SK-N-SH (cell line): ENCODE data around the gene ZNF580. TPM values are rescaled to one million over a fixed set of nuclear protein-coding genes. Genes with fewer than 3 reads are reported as not detected.

Experiments used
- CTCF ChIA-PET: fragments of 300-600, 350-600 bp; formaldehyde crosslinking; extraction: SDS; loops from one replicate; lab custom pipeline; 2021; lab: Yijun Ruan, JAX
- POLR2A ChIA-PET: fragments of 350-600 bp; sonication (Branson Sonifier 250); formaldehyde crosslinking; extraction: SDS; loops from one replicate; lab custom pipeline; 2020; ENCODE audit warnings: antibody characterized with exemption, inconsistent platforms; lab: Yijun Ruan, JAX
- DNase-seq: peaks from one replicate; pipeline ENCODE4 v3.0.0; 2012
- H2AFZ ChIP-seq: fragments of 200-600 bp; sonication (generic); 2 replicates; pipeline ENCODE4 v1.8.1; 2016; ENCODE audit warnings: antibody characterized with exemption, mild to moderate bottlenecking, low read depth
- H3F3A ChIP-seq: fragments of 200-600 bp; sonication (generic); replicated peaks from 2 replicates; pipeline ENCODE3; 2016; ENCODE audit warnings: antibody characterized with exemption, mild to moderate bottlenecking; ENCODE audit not compliant: insufficient read depth
- H3K27ac ChIP-seq, 2 experiments: fragments of 200-500 bp in 1 of 2; fragments of 200-600 bp in 1 of 2; sonication (Bioruptor generic) in 1 of 2; sonication (generic), shearing (Covaris generic) in 1 of 2; 2 replicates each; pipeline versions ENCODE4 v1.5.1 to v1.6.1; 2014 to 2016; ENCODE audit warnings: low read depth in 2 of 2, inconsistent platforms in 1 of 2, low read length in 1 of 2, mild to moderate bottlenecking in 1 of 2, mixed read lengths in 1 of 2
- H3K27me3 ChIP-seq: fragments of 200-600 bp; sonication (generic), shearing (Covaris generic); 2 replicates; pipeline ENCODE4 v1.6.1; 2016; ENCODE audit warnings: mixed run types; ENCODE audit not compliant: insufficient read depth
- H3K36me3 ChIP-seq, 2 experiments: fragments of 200-500 bp in 1 of 2; fragments of 200-600 bp in 1 of 2; sonication (Bioruptor generic) in 1 of 2; sonication (generic) in 1 of 2; replicated peaks in 1 of 2; 2 replicates each; pipeline versions ENCODE3 to v1.5.1; 2014 to 2016; ENCODE audit warnings: low read length in 1 of 2, mild to moderate bottlenecking in 1 of 2; ENCODE audit not compliant: insufficient read depth in 2 of 2, control insufficient read depth in 1 of 2
- H3K4me1 ChIP-seq, 2 experiments: fragments of 200-500 bp in 1 of 2; fragments of 200-600 bp in 1 of 2; sonication (Bioruptor generic) in 1 of 2; sonication (generic), shearing (Covaris generic) in 1 of 2; 2 replicates each; pipeline versions ENCODE4 v1.5.1 to v1.6.1; 2014 to 2016; ENCODE audit warnings: low read depth in 1 of 2, low read length in 1 of 2, mixed run types in 1 of 2; ENCODE audit not compliant: insufficient read depth in 2 of 2, control insufficient read depth in 1 of 2
- H3K4me2 ChIP-seq: fragments of 200-600 bp; sonication (generic), shearing (Covaris generic); 2 replicates; pipeline ENCODE4 v1.6.1; 2017; ENCODE audit warnings: mixed run types
- H3K4me3 ChIP-seq, 2 experiments: fragments of 200-500 bp in 1 of 2; fragments of 200-600 bp in 1 of 2; sonication (Bioruptor generic) in 1 of 2; sonication (generic), shearing (Covaris generic) in 1 of 2; 2 replicates each; pipeline versions ENCODE4 v1.5.1 to v1.8.1; 2014 to 2016; ENCODE audit warnings: low read depth in 2 of 2, inconsistent platforms in 1 of 2, low read length in 1 of 2, mild to moderate bottlenecking in 1 of 2, mixed read lengths in 1 of 2, moderate library complexity in 1 of 2
- H3K79me2 ChIP-seq: fragments of 200-600 bp; sonication (generic); 2 replicates; pipeline ENCODE4 v1.8.1; 2017; ENCODE audit warnings: mild to moderate bottlenecking; ENCODE audit not compliant: insufficient read depth
- H3K9ac ChIP-seq: fragments of 200-600 bp; sonication (generic); 2 replicates; pipeline ENCODE4 v1.6.1; 2017; ENCODE audit warnings: mixed run types
- H3K9me2 ChIP-seq: fragments of 200-600 bp; sonication (generic); 2 replicates; pipeline ENCODE4 v1.6.1; 2017; ENCODE audit warnings: mixed run types
- H3K9me3 ChIP-seq: fragments of 200-600 bp; sonication (generic); 2 replicates; pipeline ENCODE4 v1.6.1; 2017; ENCODE audit warnings: mixed run types, mild to moderate bottlenecking, moderate library complexity
- H4K20me1 ChIP-seq: fragments of 200-600 bp; sonication (generic); 2 replicates; pipeline ENCODE4 v1.6.1; 2017; ENCODE audit warnings: mild to moderate bottlenecking, mixed run types; ENCODE audit not compliant: insufficient read depth
- ELF1 ChIP-seq: IDR thresholded peaks from 2 replicates; pipeline ENCODE4 v1.4.0; 2012
- EP300 ChIP-seq, 2 experiments: IDR thresholded peaks; 2 replicates each; pipeline versions ENCODE4 v1.4.0 to v1.6.1; 2012; ENCODE audit warnings: borderline replicate concordance in 1 of 2, low read depth in 1 of 2, low read length in 1 of 2
- FOSL2 ChIP-seq: IDR thresholded peaks from 2 replicates; pipeline ENCODE4 v1.4.0; 2012; ENCODE audit warnings: low read depth, mild to moderate bottlenecking, moderate library complexity, borderline replicate concordance
- FOXJ3 ChIP-seq: sonication (generic); formaldehyde crosslinking; IDR thresholded peaks from 2 replicates; pipeline ENCODE4 v1.5.1; 2020; ENCODE audit warnings: mild to moderate bottlenecking, missing genetic modification reagents
- GATA2 ChIP-seq: sonication (generic); formaldehyde crosslinking; IDR thresholded peaks from 2 replicates; pipeline ENCODE4 v1.5.0; 2020; ENCODE audit warnings: mild to moderate bottlenecking, missing genetic modification reagents
- JUND ChIP-seq: IDR thresholded peaks from 2 replicates; pipeline ENCODE4 v1.4.0; 2012
- RCOR1 ChIP-seq: fragments of 150-350 bp; IDR thresholded peaks from 2 replicates; pipeline ENCODE4 v1.6.1; 2017; ENCODE audit warnings: antibody characterized with exemption, low read length
- RXRA ChIP-seq: IDR thresholded peaks from 2 replicates; pipeline ENCODE4 v1.4.0; 2012; ENCODE audit warnings: low read depth, mild to moderate bottlenecking, borderline replicate concordance
- SMC3 ChIP-seq: IDR thresholded peaks from 2 replicates; pipeline ENCODE4 v1.6.1; 2012; ENCODE audit warnings: low read depth, low read length, improper control_type of control experiment
- USF2 ChIP-seq: fragments of 150-350 bp; IDR thresholded peaks from 2 replicates; pipeline ENCODE4 v1.6.1; 2017; ENCODE audit warnings: antibody characterized with exemption, low read length, low read depth, borderline replicate concordance
- WGBS: methylation state at CpG from one replicate; pipeline ENCODE4 v1.1.6; 2017; ENCODE audit warnings: low lambda C conversion rate; 5-methylcytosine and 5-hydroxymethylcytosine counted together
- polyA plus RNA-seq, 3 experiments: library from polyadenylated mRNA; depleted of rRNA; stranded (reverse); fragments of >200 nt; gene quantifications; 2 replicates each; pipeline ENCODE4 v1.2.3, GENCODE V29; 2012
- TF ChIP-seq, protein P1 (sequence below): IDR thresholded peaks from 2 replicates; pipeline ENCODE4 v1.6.1; 2012; ENCODE audit warnings: mild to moderate bottlenecking, low read depth, low read length, moderate library complexity
- TF ChIP-seq, protein P2 (sequence below): IDR thresholded peaks from 2 replicates; pipeline ENCODE4 v1.4.0; 2012; ENCODE audit warnings: low read depth, borderline replicate concordance

Gene ZNF580
- polyA plus RNA-seq, 1 of the 3 experiments (the other 2 are of a cell fraction) = 21.9 TPM

DNA sequence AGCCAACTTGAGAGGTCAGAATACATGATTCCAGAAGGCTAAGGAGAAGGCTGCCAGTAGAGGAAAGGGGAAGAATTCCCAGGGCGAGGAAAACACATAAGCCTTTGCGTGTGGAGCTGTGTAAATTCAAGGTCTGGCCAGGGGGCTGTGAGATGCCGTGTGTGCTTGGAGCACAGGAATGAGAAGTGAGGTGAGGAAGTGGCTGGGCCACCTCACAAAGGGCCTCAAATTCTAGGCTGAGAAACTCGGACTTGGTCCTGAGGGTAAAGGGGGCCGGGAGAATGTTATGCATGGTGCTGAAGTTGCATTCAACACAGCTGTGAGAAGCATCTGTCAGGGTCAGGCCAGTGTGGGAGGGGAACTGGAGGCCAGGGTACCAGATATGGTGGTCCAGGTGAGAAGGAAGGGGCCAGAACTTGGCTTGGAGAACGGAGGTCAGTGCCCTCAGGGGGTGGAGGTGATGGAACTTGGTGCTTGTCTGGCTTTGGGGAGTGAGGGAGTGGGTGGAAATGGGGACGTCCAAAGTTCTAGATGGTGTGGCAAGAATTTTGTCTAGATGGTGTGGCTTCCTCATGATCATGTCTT, 4.9 kb upstream of the ZNF580 start:
- ChIA-PET CTCF (interaction anchor here (0.9 to 5.0 kb wide), 4 partner anchors 11 to 495 kb away, joined by 3 to 28 read pairs (median 4); partner anchors contain the start of gene ZNF784), POLR2A (interaction anchor here (0.6 to 1.6 kb wide), 3 partner anchors 11 to 52 kb away, joined by 3 to 4 read pairs (median 3); partner anchors contain the start of gene ZNF784)
- Histone ChIP-seq H3K4me1 (peaks cover 8 to 28% of the 10 kb centered on the region in 2 experiments; a peak in 1 of 4 replicates), H3K9me3 (no peaks in the 10 kb centered on the region), H4K20me1 (no peaks in the 10 kb centered on the region), H3K27ac (no peak overlapping the region; a peak in 1 of 4 replicates), H2AFZ (no peak overlapping the region), H3K9ac (peak overlapping the region; percentile 99), H3K27me3 (no peaks in the 10 kb centered on the region), H3K4me2 (peak overlapping the region; percentile 97), H3K4me3 (peak overlapping the region; percentile 74 to 86), H3K9me2 (no peaks in the 10 kb centered on the region), H3K36me3 (peaks cover 0 to 6% of the 10 kb centered on the region in 2 experiments), H3F3A (peaks cover 32% of the 10 kb centered on the region), H3K79me2 (peaks cover 57% of the 10 kb centered on the region)
- 56% methylated on average over 7 of the region's 7 CpGs for WGBS
- TF ChIP-seq EP300 (IDR thresholded peaks at IDR 0.05; ENCODE audit: borderline replicate concordance in 1 of 2, low read depth in 1 of 2, low read length in 1 of 2) (no peak), RCOR1 (no peak)
- TF ChIP-seq, protein P1, sequence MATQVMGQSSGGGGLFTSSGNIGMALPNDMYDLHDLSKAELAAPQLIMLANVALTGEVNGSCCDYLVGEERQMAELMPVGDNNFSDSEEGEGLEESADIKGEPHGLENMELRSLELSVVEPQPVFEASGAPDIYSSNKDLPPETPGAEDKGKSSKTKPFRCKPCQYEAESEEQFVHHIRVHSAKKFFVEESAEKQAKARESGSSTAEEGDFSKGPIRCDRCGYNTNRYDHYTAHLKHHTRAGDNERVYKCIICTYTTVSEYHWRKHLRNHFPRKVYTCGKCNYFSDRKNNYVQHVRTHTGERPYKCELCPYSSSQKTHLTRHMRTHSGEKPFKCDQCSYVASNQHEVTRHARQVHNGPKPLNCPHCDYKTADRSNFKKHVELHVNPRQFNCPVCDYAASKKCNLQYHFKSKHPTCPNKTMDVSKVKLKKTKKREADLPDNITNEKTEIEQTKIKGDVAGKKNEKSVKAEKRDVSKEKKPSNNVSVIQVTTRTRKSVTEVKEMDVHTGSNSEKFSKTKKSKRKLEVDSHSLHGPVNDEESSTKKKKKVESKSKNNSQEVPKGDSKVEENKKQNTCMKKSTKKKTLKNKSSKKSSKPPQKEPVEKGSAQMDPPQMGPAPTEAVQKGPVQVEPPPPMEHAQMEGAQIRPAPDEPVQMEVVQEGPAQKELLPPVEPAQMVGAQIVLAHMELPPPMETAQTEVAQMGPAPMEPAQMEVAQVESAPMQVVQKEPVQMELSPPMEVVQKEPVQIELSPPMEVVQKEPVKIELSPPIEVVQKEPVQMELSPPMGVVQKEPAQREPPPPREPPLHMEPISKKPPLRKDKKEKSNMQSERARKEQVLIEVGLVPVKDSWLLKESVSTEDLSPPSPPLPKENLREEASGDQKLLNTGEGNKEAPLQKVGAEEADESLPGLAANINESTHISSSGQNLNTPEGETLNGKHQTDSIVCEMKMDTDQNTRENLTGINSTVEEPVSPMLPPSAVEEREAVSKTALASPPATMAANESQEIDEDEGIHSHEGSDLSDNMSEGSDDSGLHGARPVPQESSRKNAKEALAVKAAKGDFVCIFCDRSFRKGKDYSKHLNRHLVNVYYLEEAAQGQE = no peak
- peak; percentile 1 for DNase-seq

DNA sequence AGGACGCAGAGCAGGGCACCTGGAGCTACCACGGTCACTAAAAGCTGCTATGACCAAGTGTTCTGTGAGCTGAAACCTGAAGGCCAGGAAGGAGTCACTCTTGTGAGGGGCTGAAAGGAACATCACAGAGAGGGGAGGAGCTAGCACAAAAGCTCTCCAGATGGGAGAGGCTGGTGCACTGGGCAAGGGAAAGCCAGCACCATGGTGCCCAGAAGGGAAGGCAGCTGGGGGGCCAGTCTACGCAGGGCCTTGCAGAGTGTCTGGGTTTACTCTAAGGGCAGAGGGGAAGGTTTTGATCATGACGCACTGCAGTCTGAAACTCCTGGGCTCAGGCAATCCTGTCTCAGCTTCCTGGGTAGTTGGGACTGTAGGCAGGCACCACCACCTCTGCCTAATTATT, 4.1 kb upstream of the ZNF580 start:
- Histone ChIP-seq H3K4me3 (peak overlapping the region in 1 of 2 experiments; percentile 86; a peak in 1 of 4 replicates), H3K27ac (no peak overlapping the region), H2AFZ (no peak overlapping the region), H3K9me3 (no peaks in the 10 kb centered on the region), H3K9ac (no peak overlapping the region; the same call in 1 of the 2 replicates), H4K20me1 (no peaks in the 10 kb centered on the region), H3K4me1 (peaks cover 8 to 28% of the 10 kb centered on the region in 2 experiments; a peak in 1 of 4 replicates), H3K9me2 (no peaks in the 10 kb centered on the region), H3K79me2 (peaks cover 65% of the 10 kb centered on the region), H3F3A (peaks cover 36% of the 10 kb centered on the region), H3K36me3 (peaks cover 0 to 6% of the 10 kb centered on the region in 2 experiments), H3K27me3 (no peaks in the 10 kb centered on the region), H3K4me2 (peak overlapping the region; percentile 97)
- CTCF ChIA-PET = interaction anchor here (0.9 to 5.0 kb wide), 6 partner anchors 12 to 495 kb away, joined by 3 to 28 read pairs (median 4); partner anchors contain the start of genes ZNF784 and ZNF865
- DNase-seq = no peak
- POLR2A ChIA-PET = interaction anchor here (0.6 to 1.6 kb wide), 3 partner anchors 12 to 52 kb away, joined by 3 to 4 read pairs (median 3); partner anchors contain the start of gene ZNF784
- TF ChIP-seq ELF1 (no peak), EP300 (IDR thresholded peaks at IDR 0.05; ENCODE audit: borderline replicate concordance in 1 of 2, low read depth in 1 of 2, low read length in 1 of 2) (no peak), FOSL2 (no peak), GATA2 (CRISPR knock-in tag) (no peak), USF2 (no peak), FOXJ3 (CRISPR knock-in tag) (no peak), JUND (no peak), SMC3 (no peak), RXRA (no peak)
- TF ChIP-seq, protein P2, sequence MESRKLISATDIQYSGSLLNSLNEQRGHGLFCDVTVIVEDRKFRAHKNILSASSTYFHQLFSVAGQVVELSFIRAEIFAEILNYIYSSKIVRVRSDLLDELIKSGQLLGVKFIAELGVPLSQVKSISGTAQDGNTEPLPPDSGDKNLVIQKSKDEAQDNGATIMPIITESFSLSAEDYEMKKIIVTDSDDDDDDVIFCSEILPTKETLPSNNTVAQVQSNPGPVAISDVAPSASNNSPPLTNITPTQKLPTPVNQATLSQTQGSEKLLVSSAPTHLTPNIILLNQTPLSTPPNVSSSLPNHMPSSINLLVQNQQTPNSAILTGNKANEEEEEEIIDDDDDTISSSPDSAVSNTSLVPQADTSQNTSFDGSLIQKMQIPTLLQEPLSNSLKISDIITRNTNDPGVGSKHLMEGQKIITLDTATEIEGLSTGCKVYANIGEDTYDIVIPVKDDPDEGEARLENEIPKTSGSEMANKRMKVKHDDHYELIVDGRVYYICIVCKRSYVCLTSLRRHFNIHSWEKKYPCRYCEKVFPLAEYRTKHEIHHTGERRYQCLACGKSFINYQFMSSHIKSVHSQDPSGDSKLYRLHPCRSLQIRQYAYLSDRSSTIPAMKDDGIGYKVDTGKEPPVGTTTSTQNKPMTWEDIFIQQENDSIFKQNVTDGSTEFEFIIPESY = no peak
- TF ChIP-seq, protein P1 = no peak
- WGBS = 88% methylated on average over 4 of the region's 4 CpGs
